ENCODE data around the gene TMEM175. TPM values are rescaled to one million over a fixed set of nuclear protein-coding genes. Genes with fewer than 3 reads are reported as not detected.

The TMEM175 gene
- total RNA-seq, 2 donors from 2014 or later = 40.2 to 65.3 TPM

DNA sequence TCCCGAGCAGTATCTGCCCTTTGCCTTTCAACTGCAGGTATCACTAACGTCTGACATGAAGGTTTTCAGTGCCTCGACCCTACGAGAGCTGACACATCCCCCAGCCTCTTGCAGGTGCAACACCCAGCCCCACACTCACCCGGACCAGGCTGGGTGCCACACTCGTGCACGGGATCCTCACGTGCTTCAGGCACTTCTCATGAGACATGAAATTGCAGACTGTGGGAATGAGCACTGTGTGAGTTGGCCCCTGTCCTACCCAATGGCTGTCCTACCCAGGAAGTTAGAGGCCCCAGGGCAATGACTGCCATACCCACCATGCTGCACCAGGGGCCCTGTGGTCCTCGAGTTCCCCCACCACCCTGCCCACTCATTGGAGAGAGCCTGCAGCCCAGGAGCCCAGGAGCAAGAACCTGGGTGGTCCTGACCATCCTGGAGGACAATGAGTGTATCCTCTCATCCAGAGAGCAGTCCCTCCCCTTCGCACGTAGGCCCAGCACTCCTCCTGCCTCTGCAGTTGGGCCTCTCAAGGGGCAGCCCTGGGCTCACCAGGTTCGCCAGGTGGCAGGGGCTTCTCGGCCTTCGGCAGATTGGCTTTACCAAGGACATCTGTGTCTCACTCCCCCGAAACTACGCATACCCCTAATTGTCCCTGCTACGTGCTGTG, 38.7 kb downstream of the TMEM175 start:
- ATAC-seq (no peak), DNase-seq (no peak)
- Histone ChIP-seq H3K4me3 (no peak overlapping the region), H3K27ac (no peak overlapping the region), H3K4me1 (peaks cover 34% of the 10 kb centered on the region), H3K9me3 (no peaks in the 10 kb centered on the region), H3K36me3 (replicated peaks in 1 of 2; ENCODE audit: insufficient read depth in 1 of 2, low read depth in 2 of 2) (no peaks in the 10 kb centered on the region), H3K27me3 (no peaks in the 10 kb centered on the region)
- TF ChIP-seq, protein P1, sequence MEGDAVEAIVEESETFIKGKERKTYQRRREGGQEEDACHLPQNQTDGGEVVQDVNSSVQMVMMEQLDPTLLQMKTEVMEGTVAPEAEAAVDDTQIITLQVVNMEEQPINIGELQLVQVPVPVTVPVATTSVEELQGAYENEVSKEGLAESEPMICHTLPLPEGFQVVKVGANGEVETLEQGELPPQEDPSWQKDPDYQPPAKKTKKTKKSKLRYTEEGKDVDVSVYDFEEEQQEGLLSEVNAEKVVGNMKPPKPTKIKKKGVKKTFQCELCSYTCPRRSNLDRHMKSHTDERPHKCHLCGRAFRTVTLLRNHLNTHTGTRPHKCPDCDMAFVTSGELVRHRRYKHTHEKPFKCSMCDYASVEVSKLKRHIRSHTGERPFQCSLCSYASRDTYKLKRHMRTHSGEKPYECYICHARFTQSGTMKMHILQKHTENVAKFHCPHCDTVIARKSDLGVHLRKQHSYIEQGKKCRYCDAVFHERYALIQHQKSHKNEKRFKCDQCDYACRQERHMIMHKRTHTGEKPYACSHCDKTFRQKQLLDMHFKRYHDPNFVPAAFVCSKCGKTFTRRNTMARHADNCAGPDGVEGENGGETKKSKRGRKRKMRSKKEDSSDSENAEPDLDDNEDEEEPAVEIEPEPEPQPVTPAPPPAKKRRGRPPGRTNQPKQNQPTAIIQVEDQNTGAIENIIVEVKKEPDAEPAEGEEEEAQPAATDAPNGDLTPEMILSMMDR (IDR thresholded peaks at IDR 0.05) = no peak
- no peak for TF ChIP-seq POLR2A (IDR thresholded peaks at IDR 0.05)
- 86 to 92% methylated on average over 13 to 15 of the region's 17 CpGs for WGBS, 2 donors
- intact Hi-C loops (cut with DNase I) = no loop called here

DNA sequence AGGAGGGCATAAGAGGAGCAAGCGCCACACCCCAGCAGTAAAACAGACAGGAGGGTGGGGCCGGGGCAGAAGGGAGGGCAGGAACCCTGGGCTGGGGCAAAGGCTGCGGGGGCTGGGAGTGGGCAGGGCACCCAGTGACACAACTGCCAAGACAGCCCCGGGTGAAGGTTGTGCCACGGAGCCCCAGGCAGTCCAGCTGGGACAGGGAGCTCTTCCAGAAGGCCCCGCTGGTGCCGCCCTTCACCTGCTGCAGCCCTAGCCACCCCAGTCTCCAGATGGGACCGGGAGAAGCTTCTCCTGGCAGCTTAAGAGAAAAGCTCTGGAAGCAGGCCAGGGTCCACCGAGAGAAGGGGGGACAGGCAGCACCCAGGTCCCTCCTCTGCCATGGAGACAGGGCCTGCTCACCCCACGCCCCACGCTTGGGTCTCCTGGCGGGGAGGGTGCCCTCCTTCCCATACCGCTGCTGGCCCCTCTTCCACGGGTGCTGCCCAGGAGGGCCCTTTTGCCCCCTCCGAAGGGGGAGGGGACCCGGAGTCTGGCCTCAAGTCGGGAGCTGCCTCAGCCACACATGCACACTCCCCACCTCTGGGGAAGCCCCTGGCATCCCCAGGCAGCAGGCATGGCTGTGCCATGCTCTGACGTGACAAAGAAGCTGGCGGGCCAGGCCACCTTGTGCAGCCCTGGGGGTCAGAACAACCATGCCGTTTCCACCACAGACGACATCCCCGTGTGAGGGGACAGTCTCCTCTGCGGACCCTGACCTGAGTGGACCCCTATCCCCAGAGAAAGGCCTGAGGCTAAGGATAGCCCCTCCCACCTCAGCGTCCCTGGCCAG, 39.6 kb downstream of the TMEM175 start:
- Histone ChIP-seq H3K4me3 (no peak overlapping the region), H3K36me3 (replicated peaks in 1 of 2; ENCODE audit: insufficient read depth in 1 of 2, low read depth in 2 of 2) (no peaks in the 10 kb centered on the region), H3K9me3 (no peaks in the 10 kb centered on the region), H3K4me1 (peaks cover 34% of the 10 kb centered on the region), H3K27ac (no peak overlapping the region), H3K27me3 (no peaks in the 10 kb centered on the region)
- WGBS, 2 donors = 56 to 83% methylated on average over 2 to 19 of the region's 24 CpGs
- intact Hi-C loops (cut with DNase I) = no loop called here
- DNase-seq = no peak
- TF ChIP-seq, protein P1 (IDR thresholded peaks at IDR 0.05) = no peak
- no peak for TF ChIP-seq POLR2A (IDR thresholded peaks at IDR 0.05)
- ATAC-seq = no peak

DNA sequence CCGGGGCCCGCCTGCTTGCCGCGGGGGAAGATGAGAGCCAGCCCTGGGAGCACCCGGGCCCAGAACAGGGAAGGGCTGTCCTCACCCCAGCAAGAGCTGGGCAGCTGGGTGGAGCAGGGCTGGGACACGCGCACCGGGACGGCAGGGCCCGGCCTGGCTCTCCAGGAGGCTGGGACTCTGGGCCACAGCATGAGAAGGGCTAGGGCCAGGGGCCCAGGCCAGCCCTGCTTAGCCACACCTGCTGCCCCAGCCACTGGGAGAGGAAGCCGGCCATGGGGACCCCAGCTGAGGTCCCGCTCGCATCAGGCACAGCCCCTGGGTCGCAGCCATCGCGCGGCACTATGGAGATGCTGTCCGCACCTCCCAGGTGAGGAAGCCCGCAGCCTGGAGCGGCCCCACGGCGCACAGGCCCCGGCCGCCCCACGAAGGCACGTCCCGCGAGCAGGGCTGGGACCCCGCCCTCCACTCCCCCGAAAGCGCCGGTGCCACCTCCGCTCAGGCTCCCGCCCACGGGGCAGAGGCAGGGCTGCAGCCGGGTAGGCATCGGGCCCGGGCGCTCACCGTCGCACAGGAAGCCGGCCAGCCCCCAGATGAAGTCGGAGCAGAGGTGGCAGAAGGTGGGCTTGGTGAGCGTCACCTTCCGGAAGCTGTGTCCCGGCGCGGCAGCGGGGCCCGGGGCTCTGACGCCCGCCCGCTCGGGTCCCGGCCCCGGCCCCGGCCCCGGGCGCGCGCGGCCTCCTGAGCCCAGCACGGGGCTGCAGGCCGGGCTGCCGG, 40.6 kb downstream of the TMEM175 start:
- DNase-seq = peak in 2 of 4 donors; percentile 43 to 47
- ATAC-seq = peak; percentile 40
- Histone ChIP-seq H3K27ac (no peak overlapping the region), H3K36me3 (replicated peaks in 1 of 2; ENCODE audit: insufficient read depth in 1 of 2, low read depth in 2 of 2) (no peaks in the 10 kb centered on the region), H3K9me3 (no peaks in the 10 kb centered on the region), H3K27me3 (no peaks in the 10 kb centered on the region), H3K4me1 (peaks cover 34% of the 10 kb centered on the region), H3K4me3 (peak overlapping the region; percentile 22 to 78)
- WGBS, 2 donors = 2% methylated on average over 43 of the region's 65 CpGs; no CpG with 5 or more reads in 1 of the 2 donors
- TF ChIP-seq, protein P1 (IDR thresholded peaks at IDR 0.05) = no peak
- TF ChIP-seq POLR2A (IDR thresholded peaks at IDR 0.05) = no peak
- intact Hi-C loops (cut with DNase I) = no loop called here

DNA sequence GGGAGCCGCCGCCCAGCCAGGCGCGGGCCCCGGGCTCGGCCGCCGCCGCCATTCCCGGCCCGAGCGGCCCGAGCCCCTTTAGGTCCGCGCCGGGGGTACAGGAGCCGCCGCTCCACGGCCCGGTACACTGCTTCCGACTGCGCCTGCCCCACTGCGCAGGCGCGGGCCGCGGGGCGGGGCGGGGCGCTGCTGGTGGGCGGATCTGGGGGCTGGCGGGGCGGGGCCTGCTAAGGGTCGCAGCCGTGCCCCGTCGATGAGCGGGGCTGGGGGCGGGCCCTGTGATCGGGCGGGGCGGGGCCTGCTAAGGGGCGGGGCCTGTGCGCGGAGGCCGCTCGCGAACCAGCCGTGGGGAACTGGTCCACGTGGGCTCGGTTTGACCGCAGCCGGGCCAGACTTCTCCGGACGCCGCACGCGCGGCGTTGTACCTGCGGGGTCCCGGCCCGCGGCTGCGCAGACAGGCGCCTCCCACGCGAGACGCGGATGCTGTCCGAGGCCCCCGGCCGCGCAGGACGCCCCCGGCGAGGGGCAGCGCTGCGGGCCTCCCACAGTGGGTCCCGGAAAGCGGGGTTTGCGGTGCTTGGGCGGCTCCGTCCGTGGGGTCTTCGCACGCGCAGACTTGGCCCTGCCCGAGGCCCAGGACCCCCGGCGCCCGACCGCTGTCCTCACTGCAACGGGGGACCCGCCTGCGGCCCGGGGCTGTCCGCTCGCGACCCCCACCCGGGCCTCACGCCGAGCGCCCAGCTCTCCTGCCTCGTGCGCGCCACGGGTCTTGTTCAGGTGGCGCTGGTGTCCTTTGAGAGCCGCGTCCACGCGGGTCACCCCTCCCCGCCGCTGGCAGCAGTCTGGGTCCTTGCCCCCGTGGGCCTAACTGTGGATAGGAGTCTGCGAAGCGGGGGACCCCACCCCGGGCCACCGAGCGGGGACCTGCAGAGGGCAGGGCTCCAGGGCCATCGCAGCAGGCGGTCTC, 41.5 kb downstream of the TMEM175 start, which contains the start of gene DGKQ:
DGKQ (minus strand) TSS at position 139 of the 967 bp plus-strand sequence; CDS start at position 52, 87 bp downstream.
- TF ChIP-seq, protein P1 (IDR thresholded peaks at IDR 0.05) = no peak
- no peak for TF ChIP-seq POLR2A (IDR thresholded peaks at IDR 0.05)
- H3K4me3 ChIP-seq = peak within 1 kb of the TSS; percentile 22 to 78
- H3K4me1 ChIP-seq = peaks cover 30% of the 10 kb centered on the region
- H3K27ac ChIP-seq = no peak within 1 kb of the TSS
- no peaks in the 10 kb centered on the region for H3K27me3 ChIP-seq
- H3K36me3 ChIP-seq (replicated peaks in 1 of 2; ENCODE audit: insufficient read depth in 1 of 2, low read depth in 2 of 2) = no peaks in the 10 kb centered on the region
- ATAC-seq (peak; percentile 95), DNase-seq (peak; percentile 81 to 88 (median 86))
- WGBS, 2 donors = 7 to 28% methylated on average over 14 to 95 of the region's 123 CpGs
- H3K9me3 ChIP-seq = no peaks in the 10 kb centered on the region
- intact Hi-C loops (cut with DNase I) = no loop called here

Measured in body of pancreas (tissue), 4 donors.